H9 (cell line): ENCODE data around the gene PDZD8. TPM values are rescaled to one million over a fixed set of nuclear protein-coding genes. Genes with fewer than 3 reads are reported as not detected.

Experiments used
- DNase-seq: peaks from one replicate; pipeline ENCODE4 v3.0.0-alpha.2; 2017
- H2AFZ ChIP-seq: one replicate; pipeline ENCODE4 v1.6.1; 2013; ENCODE audit warnings: mild to moderate bottlenecking, low read length, control low read depth, moderate library complexity
- H2AK5ac ChIP-seq: 2 replicates; pipeline ENCODE4 v1.6.1; 2013; ENCODE audit warnings: low read length, control low read depth, mixed read lengths; ENCODE audit not compliant: insufficient read length
- H2BK120ac ChIP-seq: one replicate; pipeline ENCODE4 v1.6.1; 2013; ENCODE audit warnings: low read depth, mild to moderate bottlenecking, low read length, control low read depth, inconsistent platforms; ENCODE audit not compliant: poor library complexity, severe bottlenecking
- H2BK12ac ChIP-seq: 2 replicates; pipeline ENCODE4 v1.6.1; 2013; ENCODE audit warnings: low read length, control low read depth, mixed read lengths, low read depth; ENCODE audit not compliant: insufficient read length
- H2BK15ac ChIP-seq: 2 replicates; pipeline ENCODE4 v1.6.1; 2013; ENCODE audit warnings: low read depth, low read length, control low read depth
- H2BK20ac ChIP-seq: one replicate; pipeline ENCODE4 v1.6.1; 2013; ENCODE audit warnings: low read depth, mild to moderate bottlenecking, low read length, control low read depth, inconsistent platforms; ENCODE audit not compliant: poor library complexity, severe bottlenecking
- H2BK5ac ChIP-seq: 2 replicates; pipeline ENCODE4 v1.6.1; 2013; ENCODE audit warnings: low read length, control low read depth, mixed read lengths; ENCODE audit not compliant: insufficient read length
- H3K14ac ChIP-seq: 2 replicates; pipeline ENCODE4 v1.6.1; 2013; ENCODE audit warnings: low read length, control low read depth; ENCODE audit not compliant: insufficient read depth
- H3K18ac ChIP-seq: 2 replicates; pipeline ENCODE4 v1.6.1; 2013; ENCODE audit warnings: low read depth, mild to moderate bottlenecking, mixed read lengths, low read length, control low read depth; ENCODE audit not compliant: insufficient read length
- H3K23ac ChIP-seq: 2 replicates; pipeline ENCODE4 v1.6.1; 2013; ENCODE audit warnings: low read length, control low read depth, mixed read lengths, low read depth; ENCODE audit not compliant: insufficient read length
- H3K23me2 ChIP-seq: 2 replicates; pipeline ENCODE4 v1.6.1; 2013; ENCODE audit warnings: low read depth, mild to moderate bottlenecking, mixed read lengths, low read length, control low read depth; ENCODE audit not compliant: insufficient read length, poor library complexity, severe bottlenecking
- H3K27ac ChIP-seq: 2 replicates; pipeline ENCODE4 v1.5.1; 2013; ENCODE audit warnings: low read length, control low read depth, mixed read lengths, low read depth; ENCODE audit not compliant: insufficient read length
- H3K27me3 ChIP-seq: 2 replicates; pipeline ENCODE4 v1.6.1; 2013; ENCODE audit warnings: low read length, control low read depth, inconsistent platforms; ENCODE audit not compliant: insufficient read depth
- H3K4ac ChIP-seq: 2 replicates; pipeline ENCODE4 v1.6.1; 2013; ENCODE audit warnings: low read depth, mild to moderate bottlenecking, control low read depth, inconsistent platforms, low read length, moderate library complexity
- H3K4me1 ChIP-seq: 2 replicates; pipeline ENCODE4 v1.6.1; 2013; ENCODE audit warnings: low read length, control low read depth, inconsistent platforms; ENCODE audit not compliant: insufficient read depth
- H3K4me2 ChIP-seq: 2 replicates; pipeline ENCODE4 v1.6.1; 2013; ENCODE audit warnings: low read length, control low read depth, mixed read lengths; ENCODE audit not compliant: insufficient read length, insufficient read depth
- H3K56ac ChIP-seq: 2 replicates; pipeline ENCODE4 v1.6.1; 2013; ENCODE audit warnings: low read depth, mild to moderate bottlenecking, mixed read lengths, low read length, control low read depth; ENCODE audit not compliant: insufficient read length
- H3K79me1 ChIP-seq: 2 replicates; pipeline ENCODE4 v1.6.1; 2013; ENCODE audit warnings: low read depth, mild to moderate bottlenecking, moderate library complexity, low read length, control low read depth, inconsistent platforms; ENCODE audit not compliant: insufficient read depth, poor library complexity, severe bottlenecking
- H3K79me2 ChIP-seq: 2 replicates; pipeline ENCODE4 v1.6.1; 2013; ENCODE audit warnings: low read length, control low read depth, inconsistent platforms; ENCODE audit not compliant: insufficient read depth
- H3K9ac ChIP-seq: 2 replicates; pipeline ENCODE4 v1.6.1; 2013; ENCODE audit warnings: low read length, control low read depth, mixed read lengths; ENCODE audit not compliant: insufficient read length; ENCODE audit errors: extremely low read depth
- H3K9me3 ChIP-seq: one replicate; pipeline ENCODE4 v1.6.1; 2013; ENCODE audit warnings: low read depth, low read length, inconsistent platforms; ENCODE audit not compliant: control insufficient read depth
- H3T11ph ChIP-seq: one replicate; pipeline ENCODE4 v1.6.1; 2013; ENCODE audit warnings: mild to moderate bottlenecking, low read length, control low read depth, inconsistent platforms
- H4K20me1 ChIP-seq: one replicate; pipeline ENCODE4 v1.6.1; 2013; ENCODE audit not compliant: control insufficient read depth, insufficient read length, insufficient read depth
- H4K5ac ChIP-seq: 2 replicates; pipeline ENCODE4 v1.6.1; 2013; ENCODE audit warnings: low read depth, mild to moderate bottlenecking, mixed read lengths, low read length, control low read depth; ENCODE audit not compliant: insufficient read length
- H4K8ac ChIP-seq: replicated peaks from 2 replicates; pipeline ENCODE4 v1.6.1; 2013; ENCODE audit warnings: low read length, control low read depth, mixed read lengths, low read depth; ENCODE audit not compliant: insufficient read length
- H4K91ac ChIP-seq: 2 replicates; pipeline ENCODE4 v1.6.1; 2013; ENCODE audit warnings: low read depth, mild to moderate bottlenecking, moderate library complexity, mixed read lengths, low read length, control low read depth; ENCODE audit not compliant: insufficient read length
- H3K27ac Mint-ChIP-seq, 3 experiments: 2 replicates in 2 of 3; 3 replicates in 1 of 3; pipeline ENCODE4 v1.8.0; 2020 to 2021; ENCODE audit warnings: mixed read lengths in 3 of 3, mild to moderate bottlenecking in 1 of 3, moderate library complexity in 1 of 3
- H3K27me3 Mint-ChIP-seq: 2 replicates; pipeline ENCODE4 v1.8.0; 2021; ENCODE audit warnings: low read depth, mild to moderate bottlenecking, moderate library complexity, mixed read lengths
- H3K36me3 Mint-ChIP-seq, 3 experiments: 2 replicates in 2 of 3; 3 replicates in 1 of 3; pipeline ENCODE4 v1.8.0; 2020 to 2021; ENCODE audit warnings: low read depth in 3 of 3, mixed read lengths in 3 of 3; ENCODE audit not compliant: insufficient read depth in 1 of 3
- H3K4me1 Mint-ChIP-seq, 2 experiments: 2 replicates each; pipeline ENCODE4 v1.8.0; 2020; ENCODE audit warnings: mixed read lengths in 2 of 2
- H3K4me3 Mint-ChIP-seq, 2 experiments: 2 replicates in 1 of 2; 3 replicates in 1 of 2; pipeline ENCODE4 v1.8.0; 2020 to 2021; ENCODE audit warnings: mild to moderate bottlenecking in 2 of 2, mixed read lengths in 2 of 2, moderate library complexity in 1 of 2
- H3K9me3 Mint-ChIP-seq, 2 experiments: 2 replicates in 1 of 2; 3 replicates in 1 of 2; pipeline ENCODE4 v1.8.0; 2020; ENCODE audit warnings: mild to moderate bottlenecking in 2 of 2, mixed read lengths in 2 of 2, moderate library complexity in 1 of 2
- WGBS: extraction: QIAGEN DNeasy Blood & Tissue Kit; methylation state at CpG from one replicate; pipeline ENCODE4 v1.1.7; 2013; ENCODE audit warnings: missing lambda C conversion rate, low lambda C conversion rate, mixed read lengths; ENCODE audit not compliant: insufficient read length; ENCODE audit errors: extremely low coverage; 5-methylcytosine and 5-hydroxymethylcytosine counted together
- total RNA-seq: library from RNA; stranded (reverse); gene quantifications from 2 replicates; pipeline ENCODE4 v1.2.1, GENCODE V29; 2021
- TF ChIP-seq, protein P1 (sequence below): fragments of 200-600 bp; sonication (generic); conservative IDR thresholded peaks from 3 replicates; pipeline ENCODE4 v1.8.0; 2021; ENCODE audit warnings: antibody characterized with exemption, mild to moderate bottlenecking

Gene PDZD8
- total RNA-seq, 1 experiment from 2014 or later: 38.2 TPM

DNA sequence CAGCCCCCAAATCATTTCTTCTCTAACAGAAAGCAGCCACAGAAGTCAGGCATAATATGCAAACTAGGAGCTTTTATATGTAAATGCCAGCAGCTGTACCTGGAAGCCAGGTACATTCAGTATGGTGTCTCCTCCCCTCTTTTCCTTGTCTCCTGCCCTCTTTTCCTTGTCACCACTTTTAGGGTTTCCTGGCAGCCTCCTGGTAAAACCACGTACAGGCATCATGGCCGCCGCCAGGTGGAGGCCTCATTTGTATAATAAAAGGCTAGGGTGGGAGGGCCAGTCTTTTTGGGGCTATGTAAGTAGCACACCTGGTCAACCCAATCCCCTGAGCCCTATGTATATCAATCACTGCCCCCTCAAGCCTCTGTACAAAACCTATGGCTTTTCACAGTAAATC is 28.7 kb downstream of the PDZD8 start:
- Histone ChIP-seq H3K18ac (peak overlapping the region; percentile 58), H2BK15ac (no peak overlapping the region), H3K27me3 (no peaks in the 10 kb centered on the region), H3K4me2 (peak overlapping the region; percentile 25), H3K23me2 (no peaks in the 10 kb centered on the region), H3K9ac (no peak overlapping the region), H3K4ac (no peak overlapping the region), H2AK5ac (no peak overlapping the region), H2BK12ac (peak overlapping the region; percentile 5), H4K8ac (no peak overlapping the region), H3K23ac (no peak overlapping the region), H3T11ph (no peak overlapping the region), H3K79me1 (peaks cover 4% of the 10 kb centered on the region), H2AFZ (no peak overlapping the region), H3K56ac (no peak overlapping the region), H3K4me1 (peaks cover 15% of the 10 kb centered on the region), H3K14ac (no peak overlapping the region), H3K79me2 (peaks cover 6% of the 10 kb centered on the region; the same call in 1 of the 2 replicates), H3K27ac (peak overlapping the region; percentile 82), H2BK5ac (no peak overlapping the region), H4K91ac (no peak overlapping the region), H2BK120ac (no peak overlapping the region), H4K20me1 (no peaks in the 10 kb centered on the region), H3K9me3 (no peaks in the 10 kb centered on the region), H4K5ac (no peak overlapping the region), H2BK20ac (no peak overlapping the region)
- WGBS: no CpG with 5 or more reads among the region's 3 CpGs
- Mint-ChIP-seq H3K27ac (peak overlapping the region; percentile 98 to 99 (median 98)), H3K27me3 (no peaks in the 10 kb centered on the region), H3K36me3 (peaks cover 0 to 3% (median 0%) of the 10 kb centered on the region in 3 experiments; a peak in 1 of 7 replicates), H3K9me3 (no peaks in the 10 kb centered on the region), H3K4me3 (peak overlapping the region; percentile 42 to 60), H3K4me1 (peaks cover 61 to 67% of the 10 kb centered on the region in 2 experiments)
- peak; percentile 96 for DNase-seq
- TF ChIP-seq, protein P1, sequence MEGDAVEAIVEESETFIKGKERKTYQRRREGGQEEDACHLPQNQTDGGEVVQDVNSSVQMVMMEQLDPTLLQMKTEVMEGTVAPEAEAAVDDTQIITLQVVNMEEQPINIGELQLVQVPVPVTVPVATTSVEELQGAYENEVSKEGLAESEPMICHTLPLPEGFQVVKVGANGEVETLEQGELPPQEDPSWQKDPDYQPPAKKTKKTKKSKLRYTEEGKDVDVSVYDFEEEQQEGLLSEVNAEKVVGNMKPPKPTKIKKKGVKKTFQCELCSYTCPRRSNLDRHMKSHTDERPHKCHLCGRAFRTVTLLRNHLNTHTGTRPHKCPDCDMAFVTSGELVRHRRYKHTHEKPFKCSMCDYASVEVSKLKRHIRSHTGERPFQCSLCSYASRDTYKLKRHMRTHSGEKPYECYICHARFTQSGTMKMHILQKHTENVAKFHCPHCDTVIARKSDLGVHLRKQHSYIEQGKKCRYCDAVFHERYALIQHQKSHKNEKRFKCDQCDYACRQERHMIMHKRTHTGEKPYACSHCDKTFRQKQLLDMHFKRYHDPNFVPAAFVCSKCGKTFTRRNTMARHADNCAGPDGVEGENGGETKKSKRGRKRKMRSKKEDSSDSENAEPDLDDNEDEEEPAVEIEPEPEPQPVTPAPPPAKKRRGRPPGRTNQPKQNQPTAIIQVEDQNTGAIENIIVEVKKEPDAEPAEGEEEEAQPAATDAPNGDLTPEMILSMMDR: peak; percentile 18; the same call in 1 of the 3 replicates
